ENCODE measurements around the gene SUPT20HL1.

The SUPT20HL1 gene

DNA sequence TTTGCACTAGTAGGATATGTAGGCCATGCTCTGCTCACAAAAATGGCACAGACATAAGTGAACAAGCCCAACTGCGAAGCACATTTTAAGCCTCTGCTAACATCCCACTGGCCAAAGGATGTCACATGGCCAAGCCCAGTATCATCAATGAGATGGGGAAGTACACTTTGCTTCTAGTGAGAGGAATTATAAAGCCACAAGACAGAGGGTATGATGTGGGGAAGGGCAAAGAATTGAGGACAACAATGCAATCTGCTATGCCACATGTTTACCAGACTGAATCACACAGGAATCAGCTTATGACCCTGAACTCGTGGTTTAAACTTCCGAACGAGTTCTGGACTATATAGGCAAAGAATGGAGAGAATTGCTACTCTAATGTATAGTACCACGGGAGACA is 39.1 kb downstream of the SUPT20HL1 start:
- DNase-seq, result no peak

DNA sequence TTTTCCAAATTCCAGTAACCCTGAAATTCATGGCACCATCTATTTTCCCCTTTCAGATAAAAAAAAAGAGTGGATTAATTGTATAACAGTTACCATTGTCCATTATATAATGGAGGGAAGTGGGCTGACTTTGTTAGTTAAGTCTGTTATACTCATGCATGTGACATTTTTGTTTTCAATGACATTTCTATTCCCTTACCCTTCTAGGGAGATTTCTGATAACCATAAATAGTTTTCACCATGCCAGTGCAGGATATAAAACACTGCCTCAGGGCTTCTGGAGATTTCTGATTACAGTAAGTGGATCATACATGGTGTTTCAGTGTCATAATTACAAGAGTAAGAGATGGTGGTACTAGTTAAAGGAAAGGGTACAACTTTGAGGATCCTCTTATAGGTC is 45.5 kb downstream of the SUPT20HL1 start:
- no peak for DNase-seq

All from activated CD4-positive, CD25-positive, alpha-beta regulatory T cell treated with anti-CD3 and anti-CD28 coated beads, Interleukin-2, amount 50 U/mL, for 72 hours (primary cell).